Liver (tissue), 3 donors: ENCODE results near the gene TUT4.

Experiments used
- ATF3 ChIP-seq: IDR thresholded peaks from 2 replicates; pipeline ENCODE4 v1.6.1; 2016; ENCODE audit warnings: antibody characterized with exemption
- CTCF ChIP-seq: fragments of 150-350 bp; IDR thresholded peaks from 2 replicates; pipeline ENCODE4 v1.5.1; 2017; ENCODE audit warnings: improper control_type of control experiment, low read depth, low read length; ENCODE audit not compliant: missing input control
- GABPA ChIP-seq, 2 donors: IDR thresholded peaks in 1 of 2; conservative IDR thresholded peaks in 1 of 2; 2 replicates each; pipeline ENCODE4 v1.6.1; 2016; ENCODE audit warnings: antibody characterized with exemption in 2 of 2, mild to moderate bottlenecking in 1 of 2, moderate library complexity in 1 of 2
- MAX ChIP-seq: IDR thresholded peaks from 2 replicates; pipeline ENCODE4 v1.6.1; 2016; ENCODE audit warnings: antibody characterized with exemption
- NR2F2 ChIP-seq: IDR thresholded peaks from 2 replicates; pipeline ENCODE4 v1.6.1; 2016; ENCODE audit warnings: antibody characterized with exemption
- RAD21 ChIP-seq, 2 donors: IDR thresholded peaks; 2 replicates each; pipeline ENCODE4 v1.6.1; 2016; ENCODE audit warnings: antibody characterized with exemption in 2 of 2, mild to moderate bottlenecking in 2 of 2
- REST ChIP-seq: IDR thresholded peaks from 2 replicates; pipeline ENCODE4 v1.6.1; 2016; ENCODE audit warnings: antibody characterized with exemption, mild to moderate bottlenecking
- RXRA ChIP-seq, 2 donors: IDR thresholded peaks; 2 replicates each; pipeline ENCODE4 v1.6.1; 2017 to 2018; ENCODE audit warnings: antibody characterized with exemption in 2 of 2, mild to moderate bottlenecking in 1 of 2
- YY1 ChIP-seq: IDR thresholded peaks from 2 replicates; pipeline ENCODE4 v1.6.1; 2016; ENCODE audit warnings: antibody characterized with exemption, mild to moderate bottlenecking
- donor health status: healthy.
- donor health status: healthy.

- TF ChIP-seq NR2F2 (no peak), GABPA (IDR thresholded peaks at IDR 0.05 in 1 of 2, conservative IDR thresholded peaks at IDR 0.05 in 1 of 2) (no peak), CTCF (no peak), RAD21 (IDR thresholded peaks at IDR 0.05) (no peak), ATF3 (no peak), YY1 (no peak), REST (no peak), MAX (no peak), RXRA (IDR thresholded peaks at IDR 0.05) (no peak)
Observed at GRCh38 chr1:52534928-52535764, 17.7 kb downstream of the TUT4 start.
